Neuronal stem cell (in vitro differentiated cells): Measurements from ENCODE around the gene SPECC1.

ENCODE experiments used
- DNase-seq: peaks from one replicate; pipeline ENCODE4 v3.0.0-alpha.2; 2013; ENCODE audit warnings: low spot score
- H2AFZ ChIP-seq: one replicate; pipeline ENCODE4 v1.6.1; 2013; ENCODE audit warnings: mild to moderate bottlenecking, low read length, inconsistent platforms
- H2AK5ac ChIP-seq: 2 replicates; pipeline ENCODE4 v1.6.1; 2013; ENCODE audit warnings: low read depth, mild to moderate bottlenecking, inconsistent platforms, low read length, moderate library complexity, mixed read lengths
- H2BK120ac ChIP-seq: 2 replicates; pipeline ENCODE4 v1.6.1; 2013; ENCODE audit warnings: low read depth, mild to moderate bottlenecking, inconsistent platforms, low read length, moderate library complexity, mixed read lengths
- H2BK12ac ChIP-seq: one replicate; pipeline ENCODE4 v1.6.1; 2013; ENCODE audit warnings: low read length, inconsistent platforms
- H2BK15ac ChIP-seq: 2 replicates; pipeline ENCODE4 v1.6.1; 2013; ENCODE audit warnings: mild to moderate bottlenecking, low read length, inconsistent platforms, mixed read lengths
- H2BK5ac ChIP-seq: one replicate; pipeline ENCODE4 v1.6.1; 2013; ENCODE audit warnings: inconsistent platforms, mild to moderate bottlenecking, low read length, moderate library complexity
- H3K14ac ChIP-seq: one replicate; pipeline ENCODE4 v1.6.1; 2013; ENCODE audit warnings: low read length, inconsistent platforms
- H3K18ac ChIP-seq: 2 replicates; pipeline ENCODE4 v1.6.1; 2013; ENCODE audit warnings: low read length, inconsistent platforms
- H3K23ac ChIP-seq: 2 replicates; pipeline ENCODE4 v1.6.1; 2013; ENCODE audit warnings: low read depth, mild to moderate bottlenecking, mixed read lengths, low read length, inconsistent platforms; ENCODE audit not compliant: poor library complexity
- H3K27ac ChIP-seq: replicated peaks from 3 replicates; pipeline ENCODE4 v1.5.1; 2013; ENCODE audit warnings: low read length, inconsistent platforms
- H3K27me3 ChIP-seq, 3 experiments: 2 replicates each; pipeline ENCODE4 v1.6.1; 2013; ENCODE audit warnings: low read length in 3 of 3, mild to moderate bottlenecking in 2 of 3, inconsistent platforms in 1 of 3, low read depth in 1 of 3, mixed read lengths in 1 of 3, moderate library complexity in 1 of 3; ENCODE audit not compliant: control insufficient read depth in 3 of 3, insufficient read depth in 3 of 3
- H3K36me3 ChIP-seq, 2 donors: replicated peaks in 1 of 2; 2 replicates each; pipeline ENCODE4 v1.6.1; 2013; ENCODE audit warnings: low read length in 2 of 2; ENCODE audit not compliant: control insufficient read depth in 2 of 2, insufficient read depth in 2 of 2
- H3K4ac ChIP-seq: 2 replicates; pipeline ENCODE4 v1.6.1; 2013; ENCODE audit warnings: inconsistent platforms, mild to moderate bottlenecking, low read length, moderate library complexity
- H3K4me1 ChIP-seq, 2 donors: 1 replicate in 1 of 2; 2 replicates in 1 of 2; pipeline ENCODE4 v1.6.1; 2013; ENCODE audit warnings: low read length in 2 of 2, low read depth in 1 of 2; ENCODE audit not compliant: control insufficient read depth in 2 of 2, insufficient read depth in 1 of 2
- H3K4me2 ChIP-seq: one replicate; pipeline ENCODE4 v1.6.1; 2013; ENCODE audit warnings: mild to moderate bottlenecking, low read length, inconsistent platforms; ENCODE audit not compliant: insufficient read depth, poor library complexity, severe bottlenecking
- H3K4me3 ChIP-seq, 2 donors: 2 replicates each; pipeline ENCODE4 v1.5.1; 2013; ENCODE audit warnings: low read length in 2 of 2, mild to moderate bottlenecking in 2 of 2, inconsistent platforms in 1 of 2, moderate library complexity in 1 of 2
- H3K79me1 ChIP-seq: one replicate; pipeline ENCODE4 v1.6.1; 2013; ENCODE audit warnings: low read depth, mild to moderate bottlenecking, inconsistent platforms, low read length, moderate library complexity
- H3K9ac ChIP-seq: one replicate; pipeline ENCODE4 v1.6.1; 2013; ENCODE audit warnings: mild to moderate bottlenecking, low read depth, low read length, inconsistent platforms; ENCODE audit not compliant: poor library complexity
- H3K9me3 ChIP-seq, 2 donors: replicated peaks in 1 of 2; 2 replicates each; pipeline versions ENCODE3 to v1.6.1; 2013; ENCODE audit warnings: low read length in 2 of 2, mild to moderate bottlenecking in 2 of 2, inconsistent platforms in 1 of 2, low read depth in 1 of 2, mixed read lengths in 1 of 2, moderate library complexity in 1 of 2; ENCODE audit not compliant: control insufficient read depth in 2 of 2, insufficient read depth in 1 of 2
- H4K8ac ChIP-seq: one replicate; pipeline ENCODE4 v1.6.1; 2013; ENCODE audit warnings: low read depth, mild to moderate bottlenecking, inconsistent platforms, low read length, moderate library complexity
- H4K91ac ChIP-seq: one replicate; pipeline ENCODE4 v1.6.1; 2013; ENCODE audit warnings: low read length, low read depth, mild to moderate bottlenecking, inconsistent platforms; ENCODE audit not compliant: poor library complexity
- WGBS, 2 donors: extraction: QIAGEN DNeasy Blood & Tissue Kit; methylation state at CpG; one replicate each; pipeline ENCODE4 v1.1.7; 2013; ENCODE audit warnings: missing lambda C conversion rate in 2 of 2, mixed read lengths in 1 of 2; ENCODE audit not compliant: insufficient read length in 2 of 2, insufficient replicate concordance in 1 of 2; ENCODE audit errors: extremely low coverage in 2 of 2; 5-methylcytosine and 5-hydroxymethylcytosine counted together

SPECC1 gene

GRCh38 chr17:20203761-20204263 is 194.7 kb downstream of the SPECC1 start:
- no CpG with 5 or more reads among the region's 3 CpGs for WGBS, 2 donors

GRCh38 chr17:20205609-20206008 is 196.4 kb downstream of the SPECC1 start:
- H4K91ac ChIP-seq: no peak overlapping the region
- no peak overlapping the region for H3K4me3 ChIP-seq
- WGBS, 2 donors: no CpG with 5 or more reads among the region's 5 CpGs
- no peak overlapping the region for H3K14ac ChIP-seq
- no peak overlapping the region for H2BK5ac ChIP-seq
- H3K27me3 ChIP-seq: no peaks in the 10 kb centered on the region
- peaks cover 0 to 8% of the 10 kb centered on the region in 2 donors for H3K9me3 ChIP-seq
- H3K23ac ChIP-seq: no peak overlapping the region
- no peak overlapping the region for H3K18ac ChIP-seq
- no peak overlapping the region for H2BK15ac ChIP-seq
- no peak overlapping the region for H3K4me2 ChIP-seq
- H3K4ac ChIP-seq: no peak overlapping the region
- H3K27ac ChIP-seq: no peak overlapping the region
- H3K36me3 ChIP-seq: peaks cover 3 to 18% of the 10 kb centered on the region in 2 donors
- peaks cover 3 to 6% of the 10 kb centered on the region in 2 donors for H3K4me1 ChIP-seq
- no peak overlapping the region for H2AFZ ChIP-seq
- H4K8ac ChIP-seq: no peak overlapping the region
- no peak overlapping the region for H2AK5ac ChIP-seq
- H3K9ac ChIP-seq: no peak overlapping the region
- H2BK12ac ChIP-seq: no peak overlapping the region
- no peak overlapping the region for H2BK120ac ChIP-seq
- DNase-seq: no peak
- H3K79me1 ChIP-seq: no peaks in the 10 kb centered on the region

More at GRCh38 chr17:20203761-20204263, 194.7 kb downstream of the SPECC1 start:
- no peak overlapping the region for H3K27ac ChIP-seq
- no peak overlapping the region for H3K23ac ChIP-seq
- H3K4me1 ChIP-seq: peaks cover 3 to 6% of the 10 kb centered on the region in 2 donors
- peaks cover 0 to 8% of the 10 kb centered on the region in 2 donors for H3K9me3 ChIP-seq
- H2BK15ac ChIP-seq: no peak overlapping the region
- H3K4me3 ChIP-seq: no peak overlapping the region
- no peak overlapping the region for H2BK5ac ChIP-seq
- H3K9ac ChIP-seq: no peak overlapping the region
- no peak for DNase-seq
- H3K4ac ChIP-seq: no peak overlapping the region
- no peak overlapping the region for H3K18ac ChIP-seq
- H4K8ac ChIP-seq: no peak overlapping the region
- no peak overlapping the region for H2BK12ac ChIP-seq
- H2BK120ac ChIP-seq: no peak overlapping the region
- H3K27me3 ChIP-seq: no peaks in the 10 kb centered on the region
- no peak overlapping the region for H2AK5ac ChIP-seq
- no peaks in the 10 kb centered on the region for H3K79me1 ChIP-seq
- peaks cover 2 to 18% of the 10 kb centered on the region in 2 donors for H3K36me3 ChIP-seq
- no peak overlapping the region for H2AFZ ChIP-seq
- no peak overlapping the region for H3K4me2 ChIP-seq
- H4K91ac ChIP-seq: no peak overlapping the region
- H3K14ac ChIP-seq: no peak overlapping the region

- H2BK120ac ChIP-seq: no peak overlapping the region
- peaks cover 3 to 6% of the 10 kb centered on the region in 2 donors for H3K4me1 ChIP-seq
- H3K79me1 ChIP-seq: no peaks in the 10 kb centered on the region
- DNase-seq: no peak
- no peak overlapping the region for H2AFZ ChIP-seq
- WGBS, 2 donors: no CpG with 5 or more reads among the region's 3 CpGs
- peaks cover 3 to 22% of the 10 kb centered on the region in 2 donors for H3K36me3 ChIP-seq
- no peak overlapping the region for H3K4me2 ChIP-seq
- H3K23ac ChIP-seq: no peak overlapping the region
- no peak overlapping the region for H3K9ac ChIP-seq
- H3K9me3 ChIP-seq: peaks cover 0 to 8% of the 10 kb centered on the region in 2 donors
- H3K27ac ChIP-seq: no peak overlapping the region
- H3K18ac ChIP-seq: no peak overlapping the region
- no peak overlapping the region for H4K8ac ChIP-seq
- H4K91ac ChIP-seq: no peak overlapping the region
- no peak overlapping the region for H2BK15ac ChIP-seq
- no peak overlapping the region for H2BK12ac ChIP-seq
- H3K27me3 ChIP-seq: no peaks in the 10 kb centered on the region
- H3K4me3 ChIP-seq: no peak overlapping the region
- no peak overlapping the region for H2AK5ac ChIP-seq
- H3K4ac ChIP-seq: no peak overlapping the region
- no peak overlapping the region for H2BK5ac ChIP-seq
- no peak overlapping the region for H3K14ac ChIP-seq
Observed at GRCh38 chr17:20206068-20206467, 196.9 kb downstream of the SPECC1 start.

GRCh38 chr17:20206591-20206990 is 197.4 kb downstream of the SPECC1 start:
- H3K4me3 ChIP-seq: no peak overlapping the region
- H3K36me3 ChIP-seq: peaks cover 4 to 25% of the 10 kb centered on the region in 2 donors
- H2AFZ ChIP-seq: no peak overlapping the region
- H3K27ac ChIP-seq: no peak overlapping the region
- H3K4ac ChIP-seq: no peak overlapping the region
- no peak overlapping the region for H3K9ac ChIP-seq
- H2BK12ac ChIP-seq: no peak overlapping the region
- H2AK5ac ChIP-seq: no peak overlapping the region
- H3K79me1 ChIP-seq: no peaks in the 10 kb centered on the region
- H2BK120ac ChIP-seq: no peak overlapping the region
- peaks cover 0 to 9% of the 10 kb centered on the region in 2 donors for H3K9me3 ChIP-seq
- H3K4me1 ChIP-seq: peaks cover 3 to 6% of the 10 kb centered on the region in 2 donors
- no peak overlapping the region for H3K23ac ChIP-seq
- no peak overlapping the region for H2BK5ac ChIP-seq
- H2BK15ac ChIP-seq: no peak overlapping the region
- no peak overlapping the region for H4K8ac ChIP-seq
- no peak overlapping the region for H3K14ac ChIP-seq
- WGBS, 2 donors: no CpG with 5 or more reads among the region's 3 CpGs
- no peak overlapping the region for H3K4me2 ChIP-seq
- H3K27me3 ChIP-seq: no peaks in the 10 kb centered on the region
- H3K18ac ChIP-seq: no peak overlapping the region
- no peak overlapping the region for H4K91ac ChIP-seq
- no peak for DNase-seq
